Lower leg skin (tissue), 4 donors: Measurements from ENCODE around the gene DISC1. TPM values are rescaled to one million over a fixed set of nuclear protein-coding genes. Genes with fewer than 3 reads are reported as not detected.

Experiments
- DNase-seq, 2 donors: peaks; one replicate each; pipeline ENCODE4 v3.0.0-alpha.2; 2019; ENCODE audit warnings: low spot score in 2 of 2
- H3K4me3 ChIP-seq: fragments of 200-600 bp; sonication (generic); 2 replicates; pipeline ENCODE4 v1.5.1; 2017; ENCODE audit warnings: mild to moderate bottlenecking, low read depth; ENCODE audit not compliant: poor library complexity, severe bottlenecking
- POLR2A ChIP-seq, 2 donors: fragments of 450-650 bp; IDR thresholded peaks; one replicate each; pipeline ENCODE4 v1.6.1; 2016 to 2017; ENCODE audit warnings: antibody characterized with exemption in 2 of 2, mild to moderate bottlenecking in 1 of 2, moderate library complexity in 1 of 2
- WGBS, 2 donors: methylation state at CpG; one replicate each; pipeline ENCODE4 v1.1.5; 2018; 5-methylcytosine and 5-hydroxymethylcytosine counted together
- intact Hi-C: fragments of 100-400 bp; cut with DNase I; formaldehyde crosslinking; loops from one replicate; pipeline ENCODE4 v1.15.0; 2023; ENCODE audit warnings: low total_unique reads
- total RNA-seq, 4 donors: library from RNA; depleted of rRNA; stranded (reverse); fragments of >200 nt; gene quantifications; one replicate each; pipeline ENCODE4 v1.1.0, GENCODE V29; 2016
- TF ChIP-seq, protein P1 (sequence below), 3 donors: fragments of 450-650 bp; IDR thresholded peaks; one replicate each; pipeline ENCODE4 v1.5.1; 2016; ENCODE audit warnings: antibody characterized with exemption in 3 of 3, mild to moderate bottlenecking in 3 of 3, moderate library complexity in 2 of 3

Gene DISC1
- total RNA-seq, 4 donors from 2014 or later = 1.6 to 7.4 (median 3.5) TPM

DNA sequence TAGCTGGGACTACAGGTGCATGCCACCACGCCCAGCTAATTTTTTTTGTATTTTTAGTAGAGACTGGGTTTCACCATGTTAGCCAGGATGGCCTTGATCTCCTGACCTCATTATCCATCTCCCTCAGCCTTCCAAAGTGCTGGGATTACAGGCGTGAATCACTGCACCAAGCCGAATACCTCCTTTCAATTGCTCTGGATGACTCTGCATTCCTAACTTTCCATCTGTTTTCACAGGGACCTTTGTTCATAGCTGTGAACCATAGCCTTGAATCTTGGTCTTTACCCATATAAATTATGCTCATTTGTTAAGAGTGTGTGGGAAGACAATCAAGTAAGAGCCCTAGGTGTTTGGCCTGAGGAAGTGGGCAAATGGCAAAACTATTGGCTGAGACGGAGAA lies 422.7 kb downstream of the DISC1 start:
- TF ChIP-seq POLR2A (IDR thresholded peaks at IDR 0.05) = no peak
- TF ChIP-seq, protein P1, sequence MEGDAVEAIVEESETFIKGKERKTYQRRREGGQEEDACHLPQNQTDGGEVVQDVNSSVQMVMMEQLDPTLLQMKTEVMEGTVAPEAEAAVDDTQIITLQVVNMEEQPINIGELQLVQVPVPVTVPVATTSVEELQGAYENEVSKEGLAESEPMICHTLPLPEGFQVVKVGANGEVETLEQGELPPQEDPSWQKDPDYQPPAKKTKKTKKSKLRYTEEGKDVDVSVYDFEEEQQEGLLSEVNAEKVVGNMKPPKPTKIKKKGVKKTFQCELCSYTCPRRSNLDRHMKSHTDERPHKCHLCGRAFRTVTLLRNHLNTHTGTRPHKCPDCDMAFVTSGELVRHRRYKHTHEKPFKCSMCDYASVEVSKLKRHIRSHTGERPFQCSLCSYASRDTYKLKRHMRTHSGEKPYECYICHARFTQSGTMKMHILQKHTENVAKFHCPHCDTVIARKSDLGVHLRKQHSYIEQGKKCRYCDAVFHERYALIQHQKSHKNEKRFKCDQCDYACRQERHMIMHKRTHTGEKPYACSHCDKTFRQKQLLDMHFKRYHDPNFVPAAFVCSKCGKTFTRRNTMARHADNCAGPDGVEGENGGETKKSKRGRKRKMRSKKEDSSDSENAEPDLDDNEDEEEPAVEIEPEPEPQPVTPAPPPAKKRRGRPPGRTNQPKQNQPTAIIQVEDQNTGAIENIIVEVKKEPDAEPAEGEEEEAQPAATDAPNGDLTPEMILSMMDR (IDR thresholded peaks at IDR 0.05) = no peak
- DNase-seq = no peak
- intact Hi-C loops = no loop called here
- 95 to 96% methylated on average over 4 of the region's 4 CpGs for WGBS, 2 donors
- H3K4me3 ChIP-seq = no peak overlapping the region

DNA sequence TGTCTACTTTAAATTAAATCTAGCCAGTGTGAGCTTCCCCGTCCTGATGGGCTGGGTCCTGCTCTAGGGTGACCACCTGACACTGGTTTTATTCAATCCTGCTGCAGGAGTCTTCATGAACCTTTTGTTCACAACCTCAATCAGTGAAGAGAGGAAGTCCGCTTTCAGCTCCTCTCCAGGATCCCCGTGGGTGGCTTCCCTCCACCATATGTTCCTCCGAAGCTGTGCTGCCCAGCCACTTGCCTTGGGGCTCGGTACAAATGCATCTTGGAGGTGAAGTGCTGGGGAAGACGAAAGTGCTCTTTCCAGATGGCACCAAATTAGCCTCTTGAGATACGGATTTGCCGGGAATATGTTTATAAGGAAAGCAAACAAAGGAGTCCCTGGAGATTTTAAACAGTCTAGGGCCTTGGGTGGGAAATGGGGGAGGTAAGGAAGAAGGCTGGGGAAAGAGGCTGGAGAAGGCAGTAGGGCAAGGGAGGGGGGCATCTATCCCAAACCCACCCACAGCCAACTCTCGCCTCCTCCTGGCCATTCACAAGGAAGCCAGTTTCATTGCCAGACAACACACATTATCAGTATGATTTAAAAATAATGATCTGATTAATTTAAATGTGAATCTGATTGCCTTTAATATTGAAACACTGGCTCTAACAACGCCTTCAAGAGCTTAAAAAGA lies 430.8 kb downstream of the DISC1 start:
- intact Hi-C loops = no loop called here
- H3K4me3 ChIP-seq = no peak overlapping the region
- TF ChIP-seq, protein P1 (IDR thresholded peaks at IDR 0.05) = no peak
- DNase-seq = no peak
- 78 to 86% methylated on average over 10 of the region's 10 CpGs for WGBS, 2 donors

DNA sequence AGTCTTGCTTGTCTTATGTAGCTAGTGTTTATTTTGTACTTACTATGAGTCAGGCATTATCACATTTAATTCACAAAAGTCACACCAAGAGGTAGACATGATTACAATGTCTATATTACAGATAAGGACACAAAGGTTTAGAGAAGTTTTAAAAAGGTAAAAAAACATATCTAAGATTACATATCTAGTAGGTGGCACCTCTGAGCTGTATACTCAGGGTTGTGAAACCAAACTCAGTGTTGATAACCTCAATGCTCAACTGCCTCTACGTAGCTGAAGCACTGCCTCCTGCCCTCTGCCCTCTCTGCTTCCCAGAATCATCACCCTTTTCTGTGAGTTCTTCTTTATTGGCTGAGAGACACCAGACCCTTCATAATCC lies 431.3 kb downstream of the DISC1 start:
- intact Hi-C loops = no loop called here
- no peak for TF ChIP-seq POLR2A (IDR thresholded peaks at IDR 0.05)
- TF ChIP-seq, protein P1 (IDR thresholded peaks at IDR 0.05) = no peak
- 94 to 96% methylated on average over 1 of the region's 1 CpG for WGBS, 2 donors
- no peak overlapping the region for H3K4me3 ChIP-seq
- DNase-seq = no peak

- TF ChIP-seq, protein P1 (IDR thresholded peaks at IDR 0.05) = no peak
- TF ChIP-seq POLR2A (IDR thresholded peaks at IDR 0.05) = no peak
- intact Hi-C loops = no loop called here
- 66 to 82% methylated on average over 8 of the region's 8 CpGs for WGBS, 2 donors
Measured at GRCh38 chr1:232059726-232060374, 433.3 kb downstream of the DISC1 start.

DNA sequence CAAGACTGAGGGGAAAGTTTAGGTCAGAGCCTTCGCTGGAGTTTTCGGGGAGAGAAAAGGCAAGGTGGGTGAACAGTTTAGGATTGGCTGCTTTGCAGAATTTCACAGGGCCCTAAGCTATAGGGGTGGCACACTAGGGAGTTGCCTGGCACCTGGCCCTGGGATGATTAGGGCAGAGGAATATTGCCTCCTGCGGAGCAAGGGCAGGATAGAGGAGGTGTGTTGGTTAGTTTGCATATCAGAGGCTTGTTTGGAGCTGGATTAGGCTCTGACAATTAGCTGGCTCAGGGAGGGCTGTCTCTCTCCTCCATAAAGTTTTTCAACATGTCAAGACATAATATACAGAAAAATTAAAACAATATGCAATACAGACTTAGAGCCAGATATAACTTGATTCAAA lies 436.4 kb downstream of the DISC1 start:
- 57 to 66% methylated on average over 3 of the region's 3 CpGs for WGBS, 2 donors
- intact Hi-C loops = no loop called here
- no peak for DNase-seq

More at GRCh38 chr1:232059726-232060374, 433.3 kb downstream of the DISC1 start:
- H3K4me3 ChIP-seq = no peak overlapping the region
- DNase-seq = no peak

More for the DNA sequence above, 436.4 kb downstream of the DISC1 start:
- TF ChIP-seq, protein P1 (IDR thresholded peaks at IDR 0.05) = no peak
- TF ChIP-seq POLR2A (IDR thresholded peaks at IDR 0.05) = no peak
- no peak overlapping the region for H3K4me3 ChIP-seq
